HG02571 (cell line): ENCODE measurements around the gene CELA3A.
"Not testable (repeated sequence)": the region's sequence is repeated elsewhere in the genome, so short reads cannot be mapped to it uniquely, and the experiment has no call there.

Experiments
- ATAC-seq: cut with Tn5 transposase; IDR thresholded peaks from one replicate; pipeline ENCODE4 v1.9.1; 2021; ENCODE audit warnings: mild to moderate bottlenecking, moderate library complexity; ENCODE audit not compliant: unreplicated experiment

CELA3A gene

GRCh38 chr1:22014575-22015206, 13.2 kb downstream of the CELA3A start:
- not testable (repeated sequence) for ATAC-seq

DNA sequence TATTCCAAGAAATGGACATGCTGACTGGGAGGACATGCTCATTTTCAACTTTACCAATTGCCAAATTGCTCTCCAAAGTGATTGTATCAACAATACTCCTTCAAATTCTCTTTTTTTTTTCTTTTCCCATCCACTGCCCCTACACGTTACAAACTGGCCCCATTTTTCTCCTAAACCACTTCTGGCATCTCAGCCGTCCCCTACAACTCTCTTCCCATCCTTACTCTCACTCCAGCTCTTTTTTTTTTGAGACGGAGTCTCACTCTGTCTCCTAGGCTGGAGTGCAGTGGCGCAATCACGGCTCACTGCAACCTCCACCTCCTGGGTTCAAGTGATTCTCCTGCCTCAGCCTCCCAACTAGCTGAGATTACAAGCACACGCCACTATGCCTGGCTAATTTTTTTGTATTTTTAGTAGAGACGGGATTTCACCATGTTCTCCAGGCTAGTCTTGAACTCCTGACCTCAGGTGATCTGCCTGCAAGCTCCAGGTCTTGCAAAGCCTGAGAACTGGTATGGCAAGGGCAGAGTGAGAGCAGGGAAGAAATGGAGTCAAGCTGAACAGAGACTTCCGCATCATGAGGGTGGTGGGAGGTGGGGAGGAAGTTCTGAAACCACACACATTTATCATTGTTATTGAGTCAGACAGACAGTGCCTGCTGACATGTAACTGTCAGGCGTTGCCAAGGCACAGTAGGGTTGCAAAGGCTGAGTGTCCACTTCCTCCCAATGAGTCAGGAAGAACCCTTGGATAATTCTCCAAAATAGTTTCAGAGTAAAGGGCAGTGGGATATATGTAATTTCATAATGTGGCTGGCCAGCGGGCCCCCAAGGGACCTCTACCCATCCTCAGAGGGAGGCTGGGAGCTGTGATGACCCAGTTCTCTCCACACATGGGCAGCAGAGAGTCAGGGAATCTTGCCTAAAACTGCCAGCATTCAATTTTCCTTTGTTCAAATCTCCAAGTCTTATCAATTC, 17.4 kb downstream of the CELA3A start:
- no peak for ATAC-seq

DNA sequence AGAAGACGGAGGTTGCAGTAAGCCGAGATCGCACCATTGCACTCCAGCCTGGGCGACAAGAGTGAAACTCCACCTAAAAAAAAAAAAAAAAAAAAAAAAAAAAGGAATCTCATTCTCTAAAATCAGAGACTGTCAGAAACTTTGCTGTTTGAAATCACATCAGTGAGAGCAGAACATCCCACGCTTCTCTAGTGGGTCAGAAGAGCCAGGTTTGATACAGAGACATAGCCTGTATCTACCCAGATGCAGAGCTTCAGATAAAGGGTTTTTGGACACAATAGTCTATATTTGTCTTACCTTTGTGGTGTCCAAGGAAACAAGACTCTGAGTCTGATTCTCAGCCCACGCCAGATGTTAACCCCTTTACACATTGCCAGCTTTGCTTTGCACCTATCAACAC, 19.6 kb downstream of the CELA3A start:
- no peak for ATAC-seq

DNA sequence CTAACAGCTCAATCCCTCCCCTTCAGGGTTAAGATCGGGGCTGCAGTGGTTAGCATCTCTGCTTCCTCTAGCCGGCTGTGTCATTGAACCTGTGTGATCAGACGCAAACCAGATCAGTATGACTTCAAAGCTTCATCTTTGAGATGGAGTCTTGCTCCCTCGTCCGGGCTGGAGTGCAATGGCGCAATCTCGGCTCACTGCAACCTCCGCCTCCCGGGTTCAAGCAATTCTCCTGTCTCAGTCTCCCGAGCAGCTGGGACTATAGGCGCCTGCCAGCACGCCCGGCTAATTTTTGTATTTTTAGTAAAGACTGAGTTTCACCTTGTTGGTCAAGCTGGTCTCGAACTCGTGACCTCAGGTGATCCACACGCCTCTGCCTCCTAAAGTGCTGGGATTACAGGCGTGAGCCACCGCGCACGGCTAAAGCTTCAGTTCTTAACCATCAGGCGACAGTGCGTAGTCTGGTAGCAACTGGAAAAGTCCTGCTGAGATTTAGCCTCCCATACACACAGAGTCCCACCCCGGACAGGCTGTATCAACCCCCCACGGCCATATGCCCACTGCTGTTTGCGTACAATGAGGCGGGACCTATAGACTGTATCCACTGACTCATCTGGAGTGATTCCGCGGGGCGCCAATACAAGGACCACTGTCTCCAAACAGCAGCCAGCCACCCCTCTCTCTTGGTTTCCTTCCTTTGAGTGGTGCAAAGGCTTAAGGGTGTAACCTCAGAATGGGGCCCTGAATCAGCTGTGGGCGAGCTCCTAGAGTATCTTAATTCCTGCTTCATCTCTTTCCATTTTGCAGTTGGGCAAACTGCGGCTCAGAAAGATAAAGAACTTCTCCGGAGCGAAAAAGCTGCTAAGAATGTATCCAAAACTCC, 23.3 kb downstream of the CELA3A start:
- ATAC-seq: peak; percentile 15

DNA sequence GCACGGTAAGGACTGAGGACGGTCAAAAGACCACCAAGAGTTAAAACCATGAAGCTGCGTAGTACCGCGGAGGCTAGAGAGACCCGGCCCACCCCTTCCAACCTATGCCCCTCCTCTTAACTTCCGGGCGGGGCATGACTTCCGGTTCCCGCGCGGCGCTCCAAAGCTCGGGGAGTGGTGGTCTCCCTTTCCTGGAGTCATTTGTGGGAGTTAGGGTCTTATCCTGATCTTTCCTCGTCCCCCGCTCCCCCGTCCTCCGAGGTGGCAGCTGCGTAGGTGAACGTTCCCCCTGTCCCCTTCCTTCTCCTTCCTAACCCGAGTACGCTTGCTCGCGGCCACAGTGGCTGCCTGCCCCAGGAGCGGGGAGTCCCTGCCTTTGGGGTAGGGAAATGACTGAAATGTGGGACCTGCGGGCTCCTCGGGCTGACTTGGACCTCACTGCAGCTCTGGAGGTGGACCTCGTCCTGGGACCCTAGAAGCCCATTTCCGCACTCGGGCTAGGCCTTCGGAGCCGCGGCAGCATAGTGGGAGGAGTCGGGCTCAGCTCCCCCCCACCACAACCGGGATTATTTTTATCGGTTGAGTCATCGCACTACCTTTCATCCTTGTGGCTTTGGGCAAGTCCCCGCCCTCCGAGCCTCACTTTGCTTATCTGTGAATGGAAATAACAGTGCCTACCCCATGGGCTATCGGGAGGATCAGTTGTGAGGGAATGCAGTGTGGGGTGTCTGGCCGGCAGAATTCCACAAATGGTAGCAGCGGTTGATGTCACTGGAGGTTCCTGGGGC, 24.1 kb downstream of the CELA3A start:
- ATAC-seq: peak; percentile 71

DNA sequence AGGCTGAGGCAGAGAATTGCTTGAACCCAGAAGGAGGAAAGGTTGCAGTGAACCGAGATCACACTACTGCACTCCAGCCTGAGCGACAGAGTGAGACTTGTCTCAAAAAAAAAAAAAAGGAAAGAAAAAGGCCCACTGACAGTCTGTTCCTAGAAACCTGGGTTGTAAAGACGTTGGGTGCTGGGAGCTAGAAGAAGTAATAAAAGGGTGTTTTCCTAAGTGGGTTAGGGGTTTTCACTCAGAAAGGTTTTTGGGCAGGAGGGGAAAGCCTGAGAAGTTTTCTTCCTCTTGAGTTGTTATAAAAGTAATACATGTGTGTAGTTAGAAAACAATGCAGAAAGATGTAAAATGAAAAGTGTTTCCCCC, 25.4 kb downstream of the CELA3A start:
- ATAC-seq: no peak

- ATAC-seq: no peak
These were observed 28.6 kb downstream of the CELA3A start for GRCh38 chr1:22030057-22030456.

GRCh38 chr1:22030473-22030872, 29.0 kb downstream of the CELA3A start:
- ATAC-seq: no peak

GRCh38 chr1:22031214-22031962, 29.9 kb downstream of the CELA3A start:
- no peak for ATAC-seq

- ATAC-seq: not testable (repeated sequence)
These were observed 33.4 kb downstream of the CELA3A start for GRCh38 chr1:22034834-22035233.

GRCh38 chr1:22037520-22037919, 36.1 kb downstream of the CELA3A start:
- no peak for ATAC-seq

- ATAC-seq: no peak
These were observed 36.6 kb downstream of the CELA3A start for GRCh38 chr1:22038036-22038435.

DNA sequence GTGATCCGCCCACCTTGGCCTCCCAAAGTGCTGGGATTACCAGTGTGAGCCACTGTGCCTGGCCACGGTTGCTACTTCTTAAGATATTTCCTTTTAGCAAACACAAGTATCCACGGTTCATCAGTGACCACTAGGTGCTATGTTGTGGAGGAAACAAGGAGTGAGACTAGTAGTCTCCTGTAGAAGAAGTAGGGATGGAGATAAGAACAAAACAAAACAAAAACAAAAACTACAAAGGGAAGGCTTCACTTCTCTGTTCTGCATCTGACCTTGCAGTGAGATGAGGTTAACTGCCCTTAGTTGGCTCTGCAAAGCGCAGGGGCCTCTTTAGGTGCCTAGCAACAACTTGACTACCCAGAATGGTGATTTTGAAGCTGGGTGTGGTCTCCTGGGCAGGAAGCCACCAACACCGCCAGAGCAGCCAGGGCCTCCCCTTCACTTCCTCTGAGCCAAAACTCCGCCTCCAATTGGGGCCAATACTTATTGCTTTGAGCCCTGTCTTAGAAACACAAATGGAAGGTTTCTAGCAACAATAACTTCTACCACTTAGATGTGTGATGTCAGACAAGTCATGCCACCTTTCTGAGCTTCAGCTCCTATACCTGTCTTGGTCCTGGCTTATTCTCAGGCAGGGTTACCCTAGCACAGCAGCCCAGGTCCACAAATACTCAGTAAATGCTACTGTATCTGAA, 38.3 kb downstream of the CELA3A start:
- ATAC-seq: peak; percentile 91

- no peak for ATAC-seq
These were observed 38.8 kb downstream of the CELA3A start for GRCh38 chr1:22040286-22040623.

GRCh38 chr1:22041505-22041904, 40.0 kb downstream of the CELA3A start:
- ATAC-seq: no peak

- ATAC-seq: no peak
These were observed 41.8 kb downstream of the CELA3A start for GRCh38 chr1:22043198-22043769.

GRCh38 chr1:22044690-22045420, 43.4 kb downstream of the CELA3A start:
- ATAC-seq: no peak

GRCh38 chr1:22045604-22046228, 44.3 kb downstream of the CELA3A start:
- no peak for ATAC-seq
